Right atrium auricular region (tissue), 2 donors: ENCODE data around the gene HCN3. TPM values are rescaled to one million over a fixed set of nuclear protein-coding genes. Genes with fewer than 3 reads are reported as not detected.

Experiments used
- DNase-seq: peaks from one replicate; pipeline ENCODE4 v3.0.0-alpha.2; 2019; ENCODE audit warnings: low spot score
- H3K27ac ChIP-seq, 2 donors: fragments of 200-600 bp; sonication (generic); 1 replicate in 1 of 2; 2 replicates in 1 of 2; pipeline ENCODE4 v1.5.1; 2016 to 2019
- H3K27me3 ChIP-seq, 2 donors: fragments of 200-600 bp; sonication (generic); one replicate each; pipeline versions ENCODE4 v1.5.1 to v1.6.0; 2017 to 2019
- H3K36me3 ChIP-seq: fragments of 200-600 bp; sonication (generic); one replicate; pipeline ENCODE4 v1.5.1; 2016
- H3K4me1 ChIP-seq, 2 donors: fragments of 200-600 bp; sonication (generic); one replicate each; pipeline versions ENCODE4 v1.5.1 to v1.6.0; 2017 to 2019
- H3K4me3 ChIP-seq, 2 donors: fragments of 200-600 bp; sonication (generic); 1 replicate in 1 of 2; 2 replicates in 1 of 2; pipeline ENCODE4 v1.5.1; 2017 to 2019; ENCODE audit warnings: mild to moderate bottlenecking in 1 of 2, moderate library complexity in 1 of 2
- H3K9me3 ChIP-seq, 2 donors: fragments of 200-600 bp; sonication (generic); one replicate each; pipeline ENCODE4 v1.5.1; 2019
- total RNA-seq, 2 donors: library from RNA; depleted of rRNA; stranded (reverse); fragments of >200 nt; gene quantifications; one replicate each; pipeline ENCODE4 v1.1.0, GENCODE V29; 2016
- TF ChIP-seq, protein P1 (sequence below), 2 donors: fragments of 200-600 bp; sonication (generic); IDR thresholded peaks; one replicate each; pipeline ENCODE4 v1.5.1; 2019; ENCODE audit warnings: antibody characterized with exemption in 2 of 2

The HCN3 gene
- total RNA-seq, 2 donors from 2014 or later = 0.35 to 0.41 TPM

- Histone ChIP-seq H3K4me3 (peak overlapping the region in 1 of 2 donors; percentile 18), H3K9me3 (no peaks in the 10 kb centered on the region), H3K36me3 (no peaks in the 10 kb centered on the region), H3K27me3 (peaks cover 0 to 10% of the 10 kb centered on the region in 2 donors), H3K4me1 (peaks cover 0 to 7% of the 10 kb centered on the region in 2 donors), H3K27ac (no peak overlapping the region)
- DNase-seq = no peak
- TF ChIP-seq, protein P1, sequence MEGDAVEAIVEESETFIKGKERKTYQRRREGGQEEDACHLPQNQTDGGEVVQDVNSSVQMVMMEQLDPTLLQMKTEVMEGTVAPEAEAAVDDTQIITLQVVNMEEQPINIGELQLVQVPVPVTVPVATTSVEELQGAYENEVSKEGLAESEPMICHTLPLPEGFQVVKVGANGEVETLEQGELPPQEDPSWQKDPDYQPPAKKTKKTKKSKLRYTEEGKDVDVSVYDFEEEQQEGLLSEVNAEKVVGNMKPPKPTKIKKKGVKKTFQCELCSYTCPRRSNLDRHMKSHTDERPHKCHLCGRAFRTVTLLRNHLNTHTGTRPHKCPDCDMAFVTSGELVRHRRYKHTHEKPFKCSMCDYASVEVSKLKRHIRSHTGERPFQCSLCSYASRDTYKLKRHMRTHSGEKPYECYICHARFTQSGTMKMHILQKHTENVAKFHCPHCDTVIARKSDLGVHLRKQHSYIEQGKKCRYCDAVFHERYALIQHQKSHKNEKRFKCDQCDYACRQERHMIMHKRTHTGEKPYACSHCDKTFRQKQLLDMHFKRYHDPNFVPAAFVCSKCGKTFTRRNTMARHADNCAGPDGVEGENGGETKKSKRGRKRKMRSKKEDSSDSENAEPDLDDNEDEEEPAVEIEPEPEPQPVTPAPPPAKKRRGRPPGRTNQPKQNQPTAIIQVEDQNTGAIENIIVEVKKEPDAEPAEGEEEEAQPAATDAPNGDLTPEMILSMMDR (IDR thresholded peaks at IDR 0.05) = no peak
Observed at GRCh38 chr1:155294520-155295182, 17.4 kb downstream of the HCN3 start.

DNA sequence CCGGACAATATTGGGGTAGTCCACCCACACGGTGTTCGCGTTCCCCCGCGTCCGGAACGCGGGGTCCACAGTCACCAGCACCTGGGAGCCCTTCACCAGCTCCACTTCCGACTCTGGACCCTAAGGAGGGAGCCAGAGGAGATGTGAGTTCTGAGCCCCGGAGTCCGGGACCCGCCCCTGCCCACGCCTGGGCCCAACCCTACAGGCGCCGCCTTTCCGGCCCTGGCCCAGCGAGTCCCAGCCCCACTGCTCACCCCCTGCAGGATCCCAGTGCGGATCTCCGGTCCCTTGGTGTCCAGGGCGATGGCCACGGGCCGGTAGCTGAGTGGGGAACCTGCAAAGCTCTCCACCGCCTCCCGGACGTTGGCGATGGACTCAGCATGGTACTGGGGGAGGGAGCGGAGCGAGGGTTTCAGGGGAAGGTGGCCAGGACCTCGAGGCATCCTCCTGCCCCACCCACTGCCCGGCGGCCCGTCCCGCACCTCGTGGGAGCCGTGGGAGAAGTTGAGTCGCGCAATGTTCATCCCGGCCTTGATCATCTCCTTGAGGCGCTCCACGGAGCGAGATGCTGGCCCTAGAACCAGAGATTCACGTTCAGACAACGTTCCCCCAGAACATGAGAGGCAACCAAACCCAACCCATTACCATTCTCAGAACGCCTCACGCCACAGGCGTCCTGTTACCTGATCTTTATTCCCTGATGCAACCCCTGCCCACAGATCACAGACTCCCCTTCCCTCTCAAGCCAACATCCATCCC is 18.1 kb downstream of the HCN3 start:
- no peak for DNase-seq
- TF ChIP-seq, protein P1 (IDR thresholded peaks at IDR 0.05) = no peak
- Histone ChIP-seq H3K27me3 (peaks cover 0 to 10% of the 10 kb centered on the region in 2 donors), H3K9me3 (no peaks in the 10 kb centered on the region), H3K4me1 (peaks cover 0 to 7% of the 10 kb centered on the region in 2 donors), H3K36me3 (no peaks in the 10 kb centered on the region), H3K4me3 (peak overlapping the region in 1 of 2 donors; percentile 18), H3K27ac (no peak overlapping the region)

DNA sequence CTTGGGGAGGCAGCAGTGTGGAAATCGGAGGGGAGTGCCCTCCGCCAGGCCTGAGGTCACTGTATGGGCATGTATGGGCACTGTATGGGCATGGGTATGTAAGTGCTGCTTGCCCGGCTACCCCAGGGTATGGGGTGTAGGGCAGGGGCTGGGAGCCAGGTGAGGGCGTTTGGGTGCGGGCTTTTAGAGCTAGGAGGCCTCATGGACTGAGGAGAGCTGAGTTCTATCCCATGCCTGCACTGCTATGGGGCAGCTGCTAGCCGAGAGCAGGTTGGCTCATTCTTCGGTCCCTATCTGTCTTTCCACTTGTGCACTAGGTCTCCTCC is 18.6 kb downstream of the HCN3 start:
- TF ChIP-seq, protein P1 (IDR thresholded peaks at IDR 0.05) = no peak
- Histone ChIP-seq H3K36me3 (no peaks in the 10 kb centered on the region), H3K4me3 (no peak overlapping the region), H3K27ac (no peak overlapping the region), H3K9me3 (no peaks in the 10 kb centered on the region), H3K27me3 (peaks cover 0 to 10% of the 10 kb centered on the region in 2 donors), H3K4me1 (peaks cover 0 to 7% of the 10 kb centered on the region in 2 donors)
- DNase-seq = no peak

DNA sequence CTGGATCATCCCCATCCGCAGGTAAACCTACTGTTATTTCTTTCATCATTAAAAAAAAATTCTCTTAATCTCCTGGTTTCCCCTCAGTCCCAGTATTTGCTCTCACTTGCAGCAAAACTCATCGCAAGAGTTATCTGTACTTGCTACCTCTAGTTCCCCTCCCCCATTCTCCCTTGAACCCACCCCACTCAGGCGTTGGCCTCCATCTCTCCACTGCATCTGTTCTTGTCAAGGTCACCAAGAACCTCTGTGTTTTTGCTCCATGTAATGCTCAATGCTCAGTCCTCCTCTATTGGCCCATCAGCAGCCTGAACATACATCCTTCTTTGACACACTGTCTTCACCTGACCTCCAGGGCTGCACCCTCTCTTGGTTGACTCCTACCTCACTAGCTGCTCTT is 19.4 kb downstream of the HCN3 start:
- TF ChIP-seq, protein P1 (IDR thresholded peaks at IDR 0.05) = no peak
- Histone ChIP-seq H3K27me3 (peaks cover 0 to 10% of the 10 kb centered on the region in 2 donors), H3K4me3 (no peak overlapping the region), H3K36me3 (no peaks in the 10 kb centered on the region), H3K9me3 (no peaks in the 10 kb centered on the region), H3K27ac (no peak overlapping the region), H3K4me1 (peaks cover 0 to 7% of the 10 kb centered on the region in 2 donors)
- no peak for DNase-seq

- Histone ChIP-seq H3K27ac (no peak overlapping the region), H3K4me1 (peaks cover 0 to 7% of the 10 kb centered on the region in 2 donors), H3K4me3 (no peak overlapping the region), H3K27me3 (peaks cover 0 to 10% of the 10 kb centered on the region in 2 donors), H3K9me3 (no peaks in the 10 kb centered on the region), H3K36me3 (no peaks in the 10 kb centered on the region)
- TF ChIP-seq, protein P1 (IDR thresholded peaks at IDR 0.05) = no peak
- no peak for DNase-seq
Observed at GRCh38 chr1:155297384-155297783, 20.1 kb downstream of the HCN3 start.
